ENCODE results near the gene TSC2. TPM values are rescaled to one million over a fixed set of nuclear protein-coding genes. Genes with fewer than 3 reads are reported as not detected.

TSC2 gene
- total and polyA plus RNA-seq, 8 donors: 116 to 166 (median 128) TPM

DNA sequence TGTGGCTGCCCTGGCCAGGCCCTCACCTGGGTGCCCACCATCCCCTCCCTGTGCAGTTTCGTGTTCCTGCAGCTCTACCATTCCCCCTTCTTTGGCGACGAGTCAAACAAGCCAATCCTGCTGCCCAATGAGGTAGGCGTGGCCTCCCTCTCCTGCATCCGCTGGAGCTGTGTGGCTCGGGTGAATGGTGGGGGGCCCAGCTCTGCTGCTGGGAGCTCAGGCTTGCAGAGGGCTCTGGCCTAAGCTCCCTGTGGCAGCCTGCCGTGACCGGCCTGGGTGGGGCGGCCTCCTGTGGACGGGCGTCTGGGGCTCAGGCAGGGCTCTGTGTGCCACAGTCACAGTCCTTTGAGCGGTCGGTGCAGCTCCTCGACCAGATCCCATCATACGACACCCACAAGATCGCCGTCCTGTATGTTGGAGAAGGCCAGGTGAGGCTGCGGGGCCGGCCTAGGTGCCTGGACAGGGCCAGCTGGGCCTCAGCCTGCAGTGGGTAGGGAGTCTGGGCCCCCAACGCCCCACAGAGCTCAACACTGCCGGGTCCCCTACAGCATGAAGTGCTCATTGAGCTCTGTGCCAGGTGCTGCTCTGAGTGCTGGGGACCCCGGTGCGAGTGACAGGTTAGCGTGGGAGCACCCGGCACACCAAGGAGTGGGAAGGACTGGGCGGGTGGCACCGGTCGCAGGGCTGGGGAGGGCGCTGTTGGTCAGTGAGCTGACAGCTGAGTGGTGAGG, 37.3 kb downstream of the TSC2 start:
- peaks cover 0 to 10% of the 10 kb centered on the region in 2 donors for H3K4me1 ChIP-seq
- H3K27me3 ChIP-seq: no peaks in the 10 kb centered on the region
- H3K4me3 ChIP-seq: no peak overlapping the region
- peaks cover 0 to 99% of the 10 kb centered on the region in 2 donors for H3K36me3 ChIP-seq
- intact Hi-C loops (cut with DNase I): no loop called here
- no peak for TF ChIP-seq CTCF (IDR thresholded peaks at IDR 0.05)
- DNase-seq: no peak
- H3K9me3 ChIP-seq: no peaks in the 10 kb centered on the region
- ATAC-seq: no peak
- H3K27ac ChIP-seq: no peak overlapping the region

DNA sequence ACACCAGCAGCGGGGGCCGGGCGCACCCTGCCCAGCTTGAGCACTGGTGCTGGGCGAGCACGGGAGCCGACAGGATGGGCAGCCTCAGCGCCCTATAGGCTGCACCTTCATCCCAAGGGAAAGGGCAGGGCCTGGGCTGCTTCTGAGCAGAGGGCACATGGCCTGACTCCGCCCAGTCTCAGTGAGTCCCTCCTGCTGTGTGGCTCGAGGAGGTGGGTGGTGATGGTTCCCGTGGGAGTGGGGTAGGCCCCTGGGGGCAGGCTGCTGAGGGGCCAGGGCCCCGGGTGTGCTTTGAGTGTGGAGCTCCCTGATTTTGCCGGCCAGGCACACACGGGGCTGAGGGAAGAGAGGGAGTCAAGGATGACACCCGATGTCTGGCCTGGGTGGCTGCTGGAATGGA, 37.9 kb downstream of the TSC2 start:
- Histone ChIP-seq H3K9me3 (no peaks in the 10 kb centered on the region), H3K27me3 (no peaks in the 10 kb centered on the region), H3K4me1 (peaks cover 0 to 16% of the 10 kb centered on the region in 2 donors), H3K27ac (no peak overlapping the region), H3K4me3 (no peak overlapping the region), H3K36me3 (peaks cover 0 to 99% of the 10 kb centered on the region in 2 donors)
- ATAC-seq (no peak), DNase-seq (no peak)
- no peak for TF ChIP-seq CTCF (IDR thresholded peaks at IDR 0.05)
- intact Hi-C loops (cut with DNase I): no loop called here

DNA sequence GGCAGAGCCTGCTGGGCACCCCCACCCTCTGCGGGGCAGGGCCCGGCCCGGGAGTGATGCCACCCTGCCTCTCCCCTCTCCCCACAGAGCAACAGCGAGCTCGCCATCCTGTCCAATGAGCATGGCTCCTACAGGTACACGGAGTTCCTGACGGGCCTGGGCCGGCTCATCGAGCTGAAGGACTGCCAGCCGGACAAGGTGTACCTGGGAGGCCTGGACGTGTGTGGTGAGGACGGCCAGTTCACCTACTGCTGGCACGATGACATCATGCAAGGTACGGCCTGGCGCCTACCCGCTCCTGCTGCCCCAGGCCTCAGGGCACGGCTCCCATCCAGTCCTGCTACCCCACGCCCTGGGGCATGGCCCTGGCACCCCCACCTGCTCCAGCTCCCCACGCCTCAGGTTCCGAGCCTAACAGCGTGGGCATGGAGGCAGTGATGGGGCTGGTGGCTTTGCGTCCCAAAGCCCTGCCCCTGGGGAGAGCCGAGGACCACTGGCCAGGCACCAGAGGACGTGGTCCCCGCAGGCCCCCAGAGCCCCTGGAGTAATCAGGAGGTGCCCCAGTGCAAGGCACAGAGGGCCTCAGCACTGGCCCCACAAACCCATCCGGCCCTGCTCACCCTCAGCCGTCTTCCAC, 38.4 kb downstream of the TSC2 start:
- H3K36me3 ChIP-seq: peaks cover 0 to 96% of the 10 kb centered on the region in 2 donors
- ATAC-seq: no peak

DNA sequence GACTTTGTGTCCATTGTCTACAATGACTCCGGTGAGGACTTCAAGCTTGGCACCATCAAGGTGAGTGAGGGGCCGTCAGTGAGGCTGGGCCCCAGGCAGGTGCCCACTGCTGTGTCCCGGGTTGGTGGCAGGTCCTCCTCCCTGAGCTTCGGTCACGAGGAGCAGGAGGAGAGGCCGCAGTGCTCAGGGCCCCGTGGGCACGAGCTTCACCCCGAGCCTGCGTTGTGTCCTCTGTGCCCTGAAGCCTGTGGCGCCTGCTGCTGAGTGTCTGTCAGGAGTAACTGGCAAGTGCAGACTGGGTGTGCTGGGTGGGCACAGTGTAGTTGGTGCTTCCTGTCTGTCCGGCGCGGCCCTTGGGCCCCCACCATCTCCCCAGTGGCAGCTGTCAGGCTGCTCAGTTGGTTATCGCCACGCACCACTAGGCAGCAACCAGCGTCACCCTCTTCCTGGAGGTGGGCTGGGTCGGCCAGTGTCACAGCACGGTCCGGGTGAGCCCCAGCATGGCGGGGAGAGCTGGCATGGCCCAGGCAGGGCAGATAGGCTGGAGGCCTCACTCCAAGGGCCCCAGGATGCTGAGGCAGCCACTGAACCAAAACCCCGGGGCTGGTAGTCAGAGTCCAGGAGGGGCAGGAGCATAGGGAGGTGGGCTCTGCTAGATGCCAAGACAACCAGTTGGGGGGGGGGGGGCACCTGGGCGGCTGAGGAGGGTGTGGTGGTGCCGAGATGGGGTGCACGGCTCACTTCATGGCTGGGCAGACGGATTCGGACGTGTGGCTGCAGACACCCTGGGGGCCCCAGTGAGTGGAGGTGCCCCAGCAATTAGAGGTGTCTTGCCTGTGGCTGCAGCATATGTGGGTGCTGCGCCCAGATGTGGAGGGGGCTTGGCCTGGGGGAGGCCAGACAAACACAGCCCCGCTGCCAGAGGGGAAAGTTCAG, 39.3 kb downstream of the TSC2 start:
- no peak for TF ChIP-seq CTCF (IDR thresholded peaks at IDR 0.05)
- no peaks in the 10 kb centered on the region for H3K9me3 ChIP-seq
- no peak overlapping the region for H3K27ac ChIP-seq
- peaks cover 0 to 95% of the 10 kb centered on the region in 2 donors for H3K36me3 ChIP-seq
- ATAC-seq: no peak
- no peak overlapping the region for H3K4me3 ChIP-seq
- H3K4me1 ChIP-seq: peaks cover 0 to 14% of the 10 kb centered on the region in 2 donors
- no peak for DNase-seq
- intact Hi-C loops (cut with DNase I): no loop called here
- H3K27me3 ChIP-seq: no peaks in the 10 kb centered on the region

More for the DNA sequence above, 38.4 kb downstream of the TSC2 start:
- Histone ChIP-seq H3K9me3 (no peaks in the 10 kb centered on the region), H3K27me3 (no peaks in the 10 kb centered on the region), H3K27ac (no peak overlapping the region), H3K4me3 (no peak overlapping the region), H3K4me1 (peaks cover 0 to 17% of the 10 kb centered on the region in 2 donors)
- no peak for TF ChIP-seq CTCF (IDR thresholded peaks at IDR 0.05)
- DNase-seq: no peak
- intact Hi-C loops (cut with DNase I): no loop called here

All from left lung (tissue), 10 donors.